ENCODE measurements around the gene IBTK.
A peak's percentile ranks its signal among the peaks of the same experiment; 100 is the strongest.
"Not testable (repeated sequence)": the region's sequence is repeated elsewhere in the genome, so short reads cannot be mapped to it uniquely, and the experiment has no call there.

Gene IBTK

DNA sequence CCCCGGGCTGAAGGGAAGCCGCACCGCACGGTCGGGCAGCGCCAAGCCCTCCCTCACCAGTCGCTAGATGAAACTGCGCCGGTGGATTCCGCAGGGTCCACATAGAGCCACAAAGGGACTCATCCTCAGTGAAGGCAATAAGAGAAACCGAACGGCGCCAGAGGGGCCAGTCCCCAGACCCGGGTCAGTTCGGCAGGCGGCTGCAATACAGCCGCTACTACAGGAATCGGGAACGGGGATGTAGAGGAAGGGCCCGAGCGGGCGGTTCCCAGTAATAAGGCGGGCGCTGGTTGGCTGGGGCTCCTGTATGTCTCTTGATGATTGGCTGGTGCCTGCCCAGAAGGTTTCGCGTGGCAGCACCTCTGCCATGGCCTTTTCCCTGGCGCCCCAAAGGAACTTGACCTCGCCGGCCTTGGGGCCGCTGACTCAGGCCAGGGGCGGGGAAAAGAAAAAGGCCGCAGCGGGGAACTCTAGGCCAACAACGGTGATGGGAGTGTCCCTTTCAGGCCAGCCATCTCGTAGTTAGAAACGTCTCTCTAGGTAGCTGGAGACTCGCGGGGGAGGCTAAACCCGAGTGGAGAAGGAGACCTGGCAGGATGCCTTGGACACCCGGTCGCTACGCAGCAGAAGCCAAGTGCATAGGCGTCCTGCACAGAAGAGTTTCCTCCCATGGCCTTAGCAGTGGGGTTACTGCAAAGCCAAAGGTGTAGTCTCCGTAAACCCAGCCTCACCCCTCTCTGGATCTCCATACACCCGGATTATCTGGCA lies at the start of gene IBTK:
IBTK (minus strand) TSS at position 240 of the 768 bp plus-strand sequence. CDS start 7,258 bp downstream, outside the sequence.
- FAIRE-seq = no peak

- FAIRE-seq = no peak
Measured at GRCh38 chr6:82283771-82284410, 36.3 kb upstream of the IBTK start.

- FAIRE-seq = not testable (repeated sequence)
Measured at GRCh38 chr6:82281550-82281949, 34.0 kb upstream of the IBTK start.

GRCh38 chr6:82277686-82278085 lies 30.1 kb upstream of the IBTK start:
- no peak for FAIRE-seq

DNA sequence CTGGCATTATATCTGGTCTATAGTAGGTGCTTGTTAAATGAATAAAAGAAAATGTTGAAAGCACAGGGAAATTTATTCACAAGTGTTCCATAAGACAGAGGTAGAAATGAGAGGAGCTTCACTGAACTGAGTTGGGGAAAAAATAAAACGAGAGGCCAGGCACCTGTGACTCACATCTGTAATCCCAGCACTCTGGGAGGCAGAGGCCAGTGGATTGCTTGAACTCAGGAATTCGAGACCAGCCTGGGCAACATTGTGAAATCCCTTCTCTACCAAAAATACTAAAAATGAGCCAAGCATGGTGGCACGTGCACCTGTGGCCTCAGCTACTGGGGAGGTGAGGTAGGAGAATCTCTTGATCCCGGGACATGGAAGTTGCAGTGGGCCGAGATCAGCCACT lies 28.1 kb upstream of the IBTK start:
- FAIRE-seq = no peak

- FAIRE-seq = no peak
Measured at GRCh38 chr6:82273295-82273694, 25.8 kb upstream of the IBTK start.

GRCh38 chr6:82270881-82271635 lies 23.5 kb upstream of the IBTK start:
- FAIRE-seq = peak; percentile 14

DNA sequence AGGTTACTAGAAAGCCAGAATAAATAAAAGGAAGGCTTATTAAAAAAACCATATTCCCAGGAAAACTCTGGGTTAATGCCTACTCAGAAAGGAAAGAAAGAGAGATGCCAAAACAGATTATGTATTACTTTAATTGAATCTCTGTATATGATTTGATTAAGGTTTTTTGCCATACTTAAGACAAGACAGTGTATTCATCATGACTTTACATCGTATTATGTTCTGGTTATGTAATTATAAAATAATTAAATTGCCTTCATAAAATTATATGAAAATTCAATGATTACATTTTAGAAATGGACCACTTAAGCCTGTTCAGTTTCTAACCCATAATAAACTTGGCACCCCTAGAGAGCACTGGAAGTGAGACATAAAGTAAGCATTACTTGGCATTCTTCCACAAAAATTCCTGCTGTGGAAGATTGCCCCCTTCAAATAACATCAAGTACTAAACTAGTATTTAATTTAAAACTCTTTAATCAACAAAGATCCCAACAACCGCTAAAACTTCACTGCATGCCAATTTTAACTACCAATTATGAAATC lies 20.8 kb upstream of the IBTK start:
- no peak for FAIRE-seq

DNA sequence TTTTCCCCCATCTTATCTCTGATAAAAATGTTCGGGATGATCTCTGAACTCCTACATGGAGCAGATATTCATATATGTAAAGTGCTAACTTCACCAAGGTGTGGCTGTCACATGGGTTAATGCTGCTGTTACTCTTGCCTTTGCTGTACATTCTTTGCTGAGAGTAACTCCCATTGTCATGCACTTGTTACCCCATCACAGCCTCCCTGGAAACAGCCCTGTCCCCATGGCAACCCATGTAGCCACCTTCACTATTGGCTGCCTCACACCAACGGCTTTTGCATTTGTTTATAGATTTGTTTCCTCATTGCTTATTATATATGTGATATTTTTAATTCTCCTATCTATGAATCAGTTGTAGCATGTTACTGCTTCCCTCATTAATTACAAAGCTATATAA lies 17.3 kb upstream of the IBTK start:
- no peak for FAIRE-seq

DNA sequence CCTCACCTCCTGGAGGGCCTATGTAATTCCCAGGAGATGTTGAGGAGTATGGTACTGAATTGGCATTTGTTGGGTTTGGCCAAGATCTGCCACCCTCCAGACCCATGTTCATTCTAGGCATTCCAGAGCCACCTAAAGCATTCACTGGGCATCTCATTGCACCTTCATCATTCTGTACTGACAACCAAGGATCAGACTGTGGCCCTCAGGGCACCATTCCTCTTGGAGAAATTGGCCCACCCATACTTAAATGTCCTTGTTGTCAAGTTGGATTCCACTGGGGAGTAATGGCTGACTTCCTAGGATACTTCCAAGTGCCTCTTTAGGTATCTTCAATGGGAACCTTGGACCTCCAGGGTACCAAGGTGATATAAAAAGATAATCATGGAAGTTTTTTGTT lies 16.8 kb upstream of the IBTK start:
- no peak for FAIRE-seq

- no peak for FAIRE-seq
Measured at GRCh38 chr6:82263916-82264315, 16.4 kb upstream of the IBTK start.

DNA sequence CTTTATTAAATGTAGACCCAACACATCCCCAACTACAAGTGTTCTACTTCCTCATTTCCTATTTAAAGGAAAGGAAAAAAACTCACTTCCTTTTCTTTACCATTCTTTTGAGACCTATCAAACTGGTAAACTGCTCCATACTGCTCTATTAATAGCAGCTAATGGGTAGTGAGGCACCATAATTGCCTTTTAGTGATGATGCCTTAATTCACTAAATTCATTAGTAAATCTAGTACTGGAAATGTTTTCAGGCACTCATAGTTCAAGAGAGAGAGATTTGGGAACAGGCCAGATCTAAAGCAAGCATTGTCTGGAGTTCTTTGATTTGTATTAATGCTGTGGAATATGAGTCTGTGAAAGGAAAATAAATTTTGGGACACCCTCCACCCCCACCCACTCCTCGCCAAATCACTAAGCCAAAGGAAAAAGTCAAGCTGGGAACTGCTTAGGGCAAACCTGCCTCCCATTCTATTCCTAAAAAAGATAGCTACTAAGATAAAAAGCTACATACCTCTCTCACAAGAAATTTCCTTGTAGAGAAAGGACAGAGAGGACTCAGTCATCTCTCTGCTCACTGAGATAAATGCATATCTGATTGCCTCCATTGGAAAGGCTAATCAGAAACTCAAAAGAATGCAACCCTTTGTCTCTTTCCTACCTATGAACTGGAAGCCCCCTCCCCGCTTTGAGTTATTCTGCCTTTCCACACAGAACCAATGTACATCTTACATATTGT lies 13.6 kb upstream of the IBTK start:
- no peak for FAIRE-seq

DNA sequence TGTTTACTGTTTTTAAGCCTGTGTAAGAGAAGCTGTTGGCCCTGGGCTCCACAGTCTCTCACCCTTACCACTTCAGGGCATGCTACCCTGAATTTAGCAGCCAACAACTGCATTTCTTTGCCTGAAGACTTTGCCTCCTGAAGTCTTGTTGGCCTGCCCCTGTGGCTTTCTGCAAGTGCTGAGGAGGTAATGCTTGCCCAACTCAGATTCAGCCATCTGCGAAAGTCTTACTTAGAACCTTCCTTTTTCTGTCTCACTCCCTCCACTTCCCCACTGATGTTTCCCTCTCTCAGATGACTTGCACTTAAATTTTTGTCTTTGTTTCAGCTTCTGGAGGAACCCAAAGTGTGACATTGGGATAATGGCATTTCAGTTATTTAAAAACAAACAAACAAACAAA lies 11.8 kb upstream of the IBTK start:
- no peak for FAIRE-seq

- FAIRE-seq = no peak
Measured at GRCh38 chr6:82257088-82257774, 9.7 kb upstream of the IBTK start.

- not testable (repeated sequence) for FAIRE-seq
Measured at GRCh38 chr6:82254722-82255121, 7.2 kb upstream of the IBTK start.

DNA sequence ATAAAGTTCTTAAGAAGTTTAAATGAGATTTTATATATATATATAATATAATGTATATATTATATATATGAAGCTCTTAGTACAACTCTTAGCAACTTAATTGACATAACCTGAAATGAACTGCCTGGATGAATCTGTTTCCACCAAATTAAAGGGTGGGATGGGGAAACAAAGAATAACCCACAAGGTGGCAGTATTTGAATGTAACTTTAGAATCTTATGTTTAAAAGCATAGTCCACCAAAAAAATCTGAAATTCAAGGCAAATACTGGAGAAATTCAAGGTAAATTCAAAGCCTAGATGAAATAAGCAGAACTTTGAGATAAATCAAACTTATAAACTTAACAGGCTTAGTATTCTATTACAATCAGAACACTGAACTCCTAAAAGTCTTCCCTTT lies 4.4 kb upstream of the IBTK start:
- FAIRE-seq = no peak

GRCh38 chr6:82249381-82250253 lies 2.1 kb upstream of the IBTK start:
- no peak for FAIRE-seq

- FAIRE-seq = no peak
Measured at GRCh38 chr6:82248273-82248735, 760 bp upstream of the IBTK start.

- FAIRE-seq = no peak
Measured at GRCh38 chr6:82246802-82247504, 591 bp downstream of the IBTK start.

DNA sequence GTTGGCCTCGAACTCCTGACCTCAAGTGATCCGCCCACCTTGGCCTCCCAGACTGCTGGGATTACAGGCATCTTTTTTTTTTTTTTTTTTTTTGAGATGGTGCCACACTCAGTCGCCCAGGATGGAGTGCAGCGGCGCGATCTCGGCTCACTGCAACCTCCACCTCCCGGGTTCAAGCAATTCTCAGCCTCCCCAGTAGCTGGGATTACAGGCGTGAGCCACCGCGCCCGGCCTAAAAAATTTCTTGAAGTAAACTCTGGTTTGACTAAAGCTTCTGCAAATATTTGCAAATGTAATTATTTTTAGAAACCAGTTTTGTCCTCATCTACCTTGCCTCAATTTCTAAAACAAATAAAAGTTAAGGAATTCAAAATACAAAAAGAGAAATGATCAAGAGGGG lies 1.2 kb downstream of the IBTK start:
- no peak for FAIRE-seq
